Gastrocnemius medialis (tissue), 4 donors: ENCODE measurements around the gene RPS8.

ENCODE experiments used
- POLR2A ChIP-seq, 2 donors: fragments of 450-650 bp; IDR thresholded peaks; one replicate each; pipeline ENCODE4 v1.6.1; 2017; ENCODE audit warnings: antibody characterized with exemption in 2 of 2, mild to moderate bottlenecking in 2 of 2, moderate library complexity in 2 of 2
- TF ChIP-seq, protein P1 (sequence below), 5 experiments: fragments of 450-650 bp in 3 of 5; fragments of 200-600 bp in 2 of 5; sonication (generic) in 2 of 5; IDR thresholded peaks in 4 of 5; conservative IDR thresholded peaks in 1 of 5; 1 replicate in 4 of 5; 2 replicates in 1 of 5; pipeline ENCODE4 v1.5.1; 2016 to 2019; ENCODE audit warnings: antibody characterized with exemption in 5 of 5, mild to moderate bottlenecking in 3 of 5, moderate library complexity in 3 of 5

DNA sequence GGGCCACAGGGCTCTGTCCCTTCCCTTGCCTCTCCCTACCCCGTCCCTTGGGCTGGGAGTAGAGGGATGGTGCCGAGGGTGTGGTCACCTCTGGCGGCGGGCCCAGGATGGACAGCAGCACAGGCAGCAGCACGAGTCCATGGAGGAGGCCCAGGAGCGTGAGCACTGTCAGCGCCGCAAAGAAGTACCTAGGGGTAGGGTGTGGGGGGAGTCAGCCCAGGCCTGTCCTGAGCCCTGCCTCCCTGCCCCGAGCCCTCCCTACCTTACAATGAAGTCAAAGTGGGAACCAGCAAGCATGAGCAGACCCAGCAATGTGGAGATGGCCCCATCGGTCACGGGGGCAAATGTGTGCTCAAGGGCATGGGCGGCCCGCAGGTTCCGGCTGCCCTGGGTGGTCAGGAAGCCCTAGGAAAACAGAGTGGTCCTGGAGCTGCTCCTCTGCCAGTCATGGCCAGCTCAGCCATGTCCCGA is 47.7 kb downstream of the RPS8 start:
- TF ChIP-seq, protein P1, sequence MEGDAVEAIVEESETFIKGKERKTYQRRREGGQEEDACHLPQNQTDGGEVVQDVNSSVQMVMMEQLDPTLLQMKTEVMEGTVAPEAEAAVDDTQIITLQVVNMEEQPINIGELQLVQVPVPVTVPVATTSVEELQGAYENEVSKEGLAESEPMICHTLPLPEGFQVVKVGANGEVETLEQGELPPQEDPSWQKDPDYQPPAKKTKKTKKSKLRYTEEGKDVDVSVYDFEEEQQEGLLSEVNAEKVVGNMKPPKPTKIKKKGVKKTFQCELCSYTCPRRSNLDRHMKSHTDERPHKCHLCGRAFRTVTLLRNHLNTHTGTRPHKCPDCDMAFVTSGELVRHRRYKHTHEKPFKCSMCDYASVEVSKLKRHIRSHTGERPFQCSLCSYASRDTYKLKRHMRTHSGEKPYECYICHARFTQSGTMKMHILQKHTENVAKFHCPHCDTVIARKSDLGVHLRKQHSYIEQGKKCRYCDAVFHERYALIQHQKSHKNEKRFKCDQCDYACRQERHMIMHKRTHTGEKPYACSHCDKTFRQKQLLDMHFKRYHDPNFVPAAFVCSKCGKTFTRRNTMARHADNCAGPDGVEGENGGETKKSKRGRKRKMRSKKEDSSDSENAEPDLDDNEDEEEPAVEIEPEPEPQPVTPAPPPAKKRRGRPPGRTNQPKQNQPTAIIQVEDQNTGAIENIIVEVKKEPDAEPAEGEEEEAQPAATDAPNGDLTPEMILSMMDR (IDR thresholded peaks at IDR 0.05 in 4 of 5, conservative IDR thresholded peaks at IDR 0.05 in 1 of 5): no peak
- TF ChIP-seq POLR2A (IDR thresholded peaks at IDR 0.05): no peak
